K562 (cell line): Measurements from ENCODE around the gene MAPKAPK2. TPM values are rescaled to one million over a fixed set of nuclear protein-coding genes. Genes with fewer than 3 reads are reported as not detected.
A peak's percentile ranks its signal among the peaks of the same experiment; 100 is the strongest.

Source experiments
- BCL6 ChIP-seq: fragments of 250-450 bp; sonication (Bioruptor Pico); IDR thresholded peaks from 2 replicates; pipeline ENCODE4 v1.4.0; 2020
- CBX3 ChIP-seq, 2 experiments: IDR thresholded peaks; 1 replicate in 1 of 2; 2 replicates in 1 of 2; pipeline ENCODE4 v1.6.1; 2012; ENCODE audit warnings: inconsistent platforms in 2 of 2, low read length in 2 of 2, borderline replicate concordance in 1 of 2, control low read depth in 1 of 2
- CTBP1 ChIP-seq: fragments of 450-650 bp; IDR thresholded peaks from 2 replicates; pipeline ENCODE4 v1.6.1; 2016; ENCODE audit warnings: borderline replicate concordance
- EHMT2 ChIP-seq: fragments of 450-650 bp; IDR thresholded peaks from 2 replicates; pipeline ENCODE4 v1.6.1; 2018; ENCODE audit warnings: antibody characterized with exemption
- ERF ChIP-seq: fragments of 450-650 bp; formaldehyde crosslinking; IDR thresholded peaks from 2 replicates; pipeline ENCODE4 v1.4.0; 2020; ENCODE audit warnings: mild to moderate bottlenecking, mixed read lengths
- EZH2 ChIP-seq: IDR thresholded peaks from 2 replicates; pipeline ENCODE4 v1.6.1; 2012; ENCODE audit warnings: low read depth, mild to moderate bottlenecking, inconsistent platforms, low read length, borderline replicate concordance
- GTF2B ChIP-seq: IDR thresholded peaks from 2 replicates; pipeline ENCODE4 v1.6.1; 2011; ENCODE audit not compliant: insufficient read length; ENCODE audit errors: extremely low read depth
- HDGF ChIP-seq: fragments of 450-650 bp; IDR thresholded peaks from 2 replicates; pipeline ENCODE4 v1.6.1; 2016
- JUND ChIP-seq, 2 experiments: IDR thresholded peaks; 2 replicates in 1 of 2; 3 replicates in 1 of 2; pipeline ENCODE4 v1.6.1; 2011; ENCODE audit warnings: borderline replicate concordance in 2 of 2, low read depth in 2 of 2, low read length in 2 of 2, improper control_type of control experiment in 1 of 2, missing biosample characterization in 1 of 2, missing genetic modification characterization in 1 of 2, missing genetic modification reagents in 1 of 2
- MAFK ChIP-seq: IDR thresholded peaks from 2 replicates; pipeline ENCODE4 v1.6.1; 2011; ENCODE audit warnings: low read length, improper control_type of control experiment
- MEF2D ChIP-seq: conservative IDR thresholded peaks from 2 replicates; pipeline ENCODE4 v1.6.1; 2016; ENCODE audit warnings: low read depth, missing genetic modification characterization, missing compliant biosample characterization
- MXD1 ChIP-seq: fragments of 250-450 bp; sonication (Bioruptor Pico); IDR thresholded peaks from 2 replicates; pipeline ENCODE4 v1.8.0; 2021; ENCODE audit warnings: borderline replicate concordance, mild to moderate bottlenecking, moderate library complexity; ENCODE audit not compliant: poor library complexity, severe bottlenecking
- NFRKB ChIP-seq: fragments of 450-650 bp; IDR thresholded peaks from 2 replicates; pipeline ENCODE4 v1.6.1; 2016; ENCODE audit warnings: low read depth
- NONO ChIP-seq, 2 experiments: fragments of 200-400 bp in 1 of 2; fragments of 450-650 bp in 1 of 2; formaldehyde crosslinking in 1 of 2; IDR thresholded peaks; 2 replicates each; pipeline ENCODE4 v1.6.1; 2017; ENCODE audit warnings: low read depth in 2 of 2, mild to moderate bottlenecking in 2 of 2, moderate library complexity in 2 of 2, low read length in 1 of 2
- NUFIP1 ChIP-seq: fragments of 450-650 bp; IDR thresholded peaks from 2 replicates; pipeline ENCODE4 v1.6.1; 2018; ENCODE audit not compliant: partially characterized antibody
- PHB2 ChIP-seq: fragments of 450-650 bp; IDR thresholded peaks from 2 replicates; pipeline ENCODE4 v1.6.1; 2017; ENCODE audit warnings: low read depth
- PML ChIP-seq: IDR thresholded peaks from 2 replicates; pipeline ENCODE4 v1.6.1; 2012; ENCODE audit warnings: low read length, inconsistent platforms
- POLR3G ChIP-seq: IDR thresholded peaks from 2 replicates; pipeline ENCODE4 v1.6.1; 2011; ENCODE audit not compliant: insufficient read length, insufficient replicate concordance; ENCODE audit errors: extremely low read depth
- PPARD ChIP-seq: fragments of 250-450 bp; sonication (Bioruptor Pico); IDR thresholded peaks from 2 replicates; pipeline ENCODE4 v1.8.0; 2022; ENCODE audit warnings: inconsistent platforms, mild to moderate bottlenecking, moderate library complexity
- PURB ChIP-seq: sonication (generic); formaldehyde crosslinking; IDR thresholded peaks from 2 replicates; pipeline ENCODE4 v1.9.0; 2021; ENCODE audit warnings: low read depth, mild to moderate bottlenecking, missing genetic modification reagents
- RBM14 ChIP-seq: fragments of 200-400 bp; formaldehyde crosslinking; IDR thresholded peaks from 2 replicates; pipeline ENCODE4 v1.6.1; 2018; ENCODE audit warnings: low read depth, mild to moderate bottlenecking, low read length, moderate library complexity, borderline replicate concordance; ENCODE audit not compliant: insufficient read depth
- SAFB ChIP-seq: fragments of 200-400 bp; formaldehyde crosslinking; IDR thresholded peaks from 2 replicates; pipeline ENCODE4 v1.6.1; 2017; ENCODE audit warnings: low read depth, low read length, borderline replicate concordance
- U2AF1 ChIP-seq: fragments of 200-400 bp; formaldehyde crosslinking; optimal IDR thresholded peaks from 2 replicates; pipeline ENCODE3; 2017; ENCODE audit warnings: mild to moderate bottlenecking, low read depth, low read length, moderate library complexity
- ZKSCAN3 ChIP-seq: fragments of 250-450 bp; sonication (Bioruptor Pico); IDR thresholded peaks from 2 replicates; pipeline ENCODE4 v1.4.0; 2020
- ZNF277 ChIP-seq: fragments of 250-450 bp; sonication (Bioruptor Pico); IDR thresholded peaks from 2 replicates; pipeline ENCODE4 v1.8.0; 2022; ENCODE audit warnings: inconsistent platforms, mild to moderate bottlenecking, moderate library complexity, borderline replicate concordance
- ZNF584 ChIP-seq: fragments of 200-800 bp; sonication (Bioruptor generic); IDR thresholded peaks from 2 replicates; pipeline ENCODE4 v1.6.1; 2016; ENCODE audit warnings: low read depth, mild to moderate bottlenecking, missing genetic modification characterization, missing compliant biosample characterization
- ZNF695 ChIP-seq: fragments of 450-650 bp; formaldehyde crosslinking; IDR thresholded peaks from 2 replicates; pipeline ENCODE4 v1.4.0; 2020; ENCODE audit warnings: mild to moderate bottlenecking, moderate library complexity
- polyA plus RNA-seq, 8 experiments: library from polyadenylated mRNA; depleted of rRNA in 4 of 8; stranded (reverse) in 5 of 8; unstranded in 3 of 8; fragments of >200 nt; fragmentation: Nextera tagmentation in 2 of 8; fragmentation: Illumina TruSeq in 1 of 8; extraction: Ambion mirVana in 2 of 8; extraction: Trizol in 1 of 8; gene quantifications; 2 replicates each; pipeline versions ENCODE4 v1.2.1 to v1.2.3, GENCODE V29; 2011 to 2014; ENCODE audit warnings: inconsistent platforms in 1 of 8, missing spikeins in 1 of 8
- total RNA-seq, 7 experiments: library from RNA; depleted of rRNA in 6 of 7; stranded (reverse); fragments of >200 nt in 6 of 7; fragmentation: Illumina TruSeq in 2 of 7; extraction: Trizol in 2 of 7; gene quantifications; 2 replicates each; pipeline versions ENCODE4 v1.2.1 to v1.2.3, GENCODE V29; 2011 to 2021; ENCODE audit warnings: low replicate concordance in 1 of 7

Gene MAPKAPK2
- total and polyA plus RNA-seq, 9 of the 15 experiments (the other 6 are each of a cell fraction or from before 2014, with no cell fraction given) = 0.63 to 94.2 (median 52.1) TPM

GRCh38 chr1:206672844-206673758 is 11.6 kb upstream of the MAPKAPK2 start (continued):
- TF ChIP-seq PPARD (CRISPR knock-in tag) = no peak
- peak; percentile 70 for TF ChIP-seq HDGF
- TF ChIP-seq ZNF277 (CRISPR knock-in tag) = no peak
- peak; percentile 97 for TF ChIP-seq NFRKB
- TF ChIP-seq GTF2B = no peak
- no peak for TF ChIP-seq MAFK
- peak; percentile 88; the same call in 1 of the 2 replicates for TF ChIP-seq ERF (CRISPR knock-in tag)
- no peak for TF ChIP-seq RBM14
- TF ChIP-seq SAFB = no peak
- TF ChIP-seq MXD1 = peak; percentile 24
- peak; percentile 88 for TF ChIP-seq MEF2D (tag)
- TF ChIP-seq PHB2 = peak; percentile 77
- no peak for TF ChIP-seq ZKSCAN3 (CRISPR knock-in tag)
- TF ChIP-seq EHMT2 = peak; percentile 92
- no peak for TF ChIP-seq ZNF584 (CRISPR knock-in tag)
- TF ChIP-seq NONO (IDR thresholded peaks at IDR 0.05; ENCODE audit: low read depth in 2 of 2, low read length in 1 of 2) = peak in 1 of 2 experiments; percentile 91; a peak in 1 of 4 replicates
- no peak for TF ChIP-seq PURB
- no peak for TF ChIP-seq U2AF1
- peak; percentile 85 for TF ChIP-seq JUND (IDR thresholded peaks at IDR 0.05; ENCODE audit: borderline replicate concordance, low read depth, low read length)
- TF ChIP-seq JUND (tag; IDR thresholded peaks at IDR 0.05; ENCODE audit: borderline replicate concordance, low read depth, low read length) = peak; percentile 75; the same call in 2 of the 3 replicates
- TF ChIP-seq NUFIP1 = peak; percentile 90
- TF ChIP-seq POLR3G = no peak
- peak; percentile 97 for TF ChIP-seq PML
- peak in 1 of 2 experiments; percentile 89; a peak in 2 of 3 replicates for TF ChIP-seq CBX3 (IDR thresholded peaks at IDR 0.05; ENCODE audit: borderline replicate concordance in 1 of 2, low read length in 2 of 2)
- no peak; the same call in 1 of the 2 replicates for TF ChIP-seq EZH2
- peak; percentile 92 for TF ChIP-seq CTBP1
- TF ChIP-seq BCL6 (CRISPR knock-in tag) = peak; percentile 93
- TF ChIP-seq ZNF695 (CRISPR knock-in tag) = no peak
